H1 (cell line): Measurements from ENCODE around the gene UQCC5. TPM values are rescaled to one million over a fixed set of nuclear protein-coding genes. Genes with fewer than 3 reads are reported as not detected.

Source experiments
- CTCF ChIA-PET: fragments of 300-600 bp; sonication (Branson Sonifier 250); formaldehyde crosslinking; loops from one replicate; lab custom pipeline; 2021; ENCODE audit not compliant: partially characterized antibody; lab: Charles Lee
- POLR2A ChIA-PET: fragments of 300-600 bp; sonication (Branson Sonifier 250); formaldehyde crosslinking; loops from one replicate; lab custom pipeline; 2021; ENCODE audit warnings: inconsistent platforms; ENCODE audit not compliant: partially characterized antibody; lab: Charles Lee
- DNase-seq, 2 experiments: peaks; one replicate each; pipeline versions ENCODE4 v3.0.0 to v3.0.0-alpha.2; 2010 to 2022; ENCODE audit warnings: low spot score in 2 of 2, low read depth in 1 of 2, mixed read lengths in 1 of 2
- FAIRE-seq: peaks from 2 replicates; lab custom pipeline; 2011; peaks lifted over from hg19 to GRCh38; lab: Jason Lieb, UNC
- H2AFZ ChIP-seq: 2 replicates; pipeline ENCODE4 v1.8.1; 2012; ENCODE audit warnings: low read length, inconsistent platforms
- H2AK5ac ChIP-seq: 2 replicates; pipeline ENCODE4 v1.6.1; 2013; ENCODE audit warnings: low read depth, low read length
- H2BK120ac ChIP-seq: replicated peaks from 2 replicates; pipeline ENCODE3; 2013; ENCODE audit warnings: low read depth, low read length, inconsistent platforms
- H2BK12ac ChIP-seq: 2 replicates; pipeline ENCODE4 v1.6.1; 2013; ENCODE audit warnings: low read depth, low read length
- H2BK15ac ChIP-seq: 2 replicates; pipeline ENCODE4 v1.6.1; 2013; ENCODE audit warnings: low read length
- H2BK20ac ChIP-seq: 2 replicates; pipeline ENCODE4 v1.6.1; 2013; ENCODE audit warnings: low read length
- H2BK5ac ChIP-seq: 2 replicates; pipeline ENCODE4 v1.6.1; 2013; ENCODE audit warnings: low read depth, low read length
- H3K14ac ChIP-seq: 2 replicates; pipeline ENCODE4 v1.6.1; 2013; ENCODE audit warnings: inconsistent platforms; ENCODE audit not compliant: insufficient read length
- H3K18ac ChIP-seq: 2 replicates; pipeline ENCODE4 v1.6.1; 2013; ENCODE audit warnings: low read length; ENCODE audit errors: extremely low read depth
- H3K23ac ChIP-seq: 2 replicates; pipeline ENCODE4 v1.6.1; 2013; ENCODE audit warnings: inconsistent platforms; ENCODE audit not compliant: insufficient read length
- H3K23me2 ChIP-seq: 2 replicates; pipeline ENCODE4 v1.6.1; 2013; ENCODE audit warnings: low read depth, low read length
- H3K27ac ChIP-seq: 2 replicates; pipeline ENCODE4 v1.6.1; 2011; ENCODE audit warnings: low read depth, low read length, inconsistent platforms
- H3K27me3 ChIP-seq, 4 experiments: replicated peaks in 1 of 4; 1 replicate in 1 of 4; 2 replicates in 3 of 4; pipeline versions ENCODE4 v1.6.1 to v1.8.1; 2011 to 2013; ENCODE audit warnings: low read length in 3 of 4, mild to moderate bottlenecking in 3 of 4, inconsistent platforms in 2 of 4, mixed read lengths in 2 of 4, moderate library complexity in 1 of 4; ENCODE audit not compliant: control insufficient read depth in 3 of 4, insufficient read depth in 3 of 4; ENCODE audit errors: extremely low read depth in 1 of 4
- H3K36me3 ChIP-seq, 4 experiments: 2 replicates each; pipeline versions ENCODE4 v1.6.1 to v1.8.1; 2011 to 2013; ENCODE audit warnings: mild to moderate bottlenecking in 4 of 4, low read length in 3 of 4, moderate library complexity in 2 of 4, control low read depth in 1 of 4, inconsistent platforms in 1 of 4; ENCODE audit not compliant: insufficient read depth in 4 of 4, control insufficient read depth in 2 of 4
- H3K4ac ChIP-seq: replicated peaks from 2 replicates; pipeline ENCODE3; 2013; ENCODE audit warnings: low read length, low read depth, mixed read lengths, inconsistent platforms; ENCODE audit not compliant: insufficient read length
- H3K4me1 ChIP-seq, 4 experiments: replicated peaks in 1 of 4; 1 replicate in 1 of 4; 2 replicates in 3 of 4; pipeline versions ENCODE4 v1.6.1 to v1.8.1; 2011 to 2013; ENCODE audit warnings: low read length in 3 of 4, inconsistent platforms in 2 of 4, mixed read lengths in 1 of 4; ENCODE audit not compliant: insufficient read depth in 4 of 4, control insufficient read depth in 3 of 4
- H3K4me2 ChIP-seq, 2 experiments: 2 replicates each; pipeline versions ENCODE4 v1.6.1 to v1.8.1; 2011 to 2013; ENCODE audit warnings: low read depth in 2 of 2, low read length in 2 of 2, control low read depth in 1 of 2, inconsistent platforms in 1 of 2, mild to moderate bottlenecking in 1 of 2; ENCODE audit not compliant: insufficient read depth in 1 of 2
- H3K4me3 ChIP-seq, 4 experiments: fragments of 200-600, 300-600 bp in 1 of 4; sonication (generic), shearing (Covaris generic), sonication (Bioruptor Twin) in 1 of 4; 2 replicates each; pipeline versions ENCODE4 v1.5.1 to v1.8.1; 2011 to 2016; ENCODE audit warnings: low read length in 4 of 4, low read depth in 3 of 4, control low read depth in 2 of 4, inconsistent platforms in 2 of 4, mild to moderate bottlenecking in 2 of 4, mixed read lengths in 1 of 4, moderate library complexity in 1 of 4; ENCODE audit not compliant: insufficient read depth in 2 of 4; ENCODE audit errors: extremely low read depth in 1 of 4
- H3K56ac ChIP-seq: replicated peaks from 2 replicates; pipeline ENCODE3; 2013; ENCODE audit warnings: low read depth, mild to moderate bottlenecking, mixed read lengths, low read length, inconsistent platforms; ENCODE audit not compliant: insufficient read length
- H3K79me1 ChIP-seq: 2 replicates; pipeline ENCODE4 v1.6.1; 2013; ENCODE audit warnings: low read depth, low read length, control low read depth
- H3K79me2 ChIP-seq, 2 experiments: 2 replicates each; pipeline versions ENCODE4 v1.6.1 to v1.8.1; 2012 to 2013; ENCODE audit warnings: low read length in 2 of 2, mild to moderate bottlenecking in 2 of 2, inconsistent platforms in 1 of 2; ENCODE audit not compliant: insufficient read depth in 2 of 2, control insufficient read depth in 1 of 2
- H3K9ac ChIP-seq, 4 experiments: replicated peaks in 1 of 4; 1 replicate in 1 of 4; 2 replicates in 3 of 4; pipeline versions ENCODE4 v1.6.1 to v1.8.1; 2011 to 2013; ENCODE audit warnings: low read depth in 3 of 4, low read length in 3 of 4, control low read depth in 2 of 4, mild to moderate bottlenecking in 2 of 4, moderate library complexity in 2 of 4, inconsistent platforms in 1 of 4; ENCODE audit errors: extremely low read depth in 1 of 4
- H3K9me3 ChIP-seq, 2 experiments: 2 replicates each; pipeline versions ENCODE4 v1.6.1 to v1.8.1; 2012 to 2013; ENCODE audit warnings: mild to moderate bottlenecking in 2 of 2, moderate library complexity in 2 of 2, control low read depth in 1 of 2, inconsistent platforms in 1 of 2, low read depth in 1 of 2, low read length in 1 of 2, mixed read lengths in 1 of 2; ENCODE audit not compliant: insufficient read depth in 2 of 2
- H4K20me1 ChIP-seq, 2 experiments: replicated peaks in 1 of 2; 2 replicates each; pipeline versions ENCODE3 to v1.8.1; 2011 to 2013; ENCODE audit warnings: inconsistent platforms in 2 of 2, low read length in 2 of 2, mild to moderate bottlenecking in 1 of 2; ENCODE audit not compliant: insufficient read depth in 2 of 2, control insufficient read depth in 1 of 2
- H4K5ac ChIP-seq: 2 replicates; pipeline ENCODE4 v1.6.1; 2013; ENCODE audit warnings: low read length, low read depth, mixed read lengths, inconsistent platforms; ENCODE audit not compliant: insufficient read length
- H4K8ac ChIP-seq: 2 replicates; pipeline ENCODE4 v1.8.0; 2013; ENCODE audit warnings: mild to moderate bottlenecking, moderate library complexity, low read length, inconsistent platforms; ENCODE audit not compliant: insufficient read depth; ENCODE audit errors: extremely low read depth
- H4K91ac ChIP-seq: replicated peaks from 2 replicates; pipeline ENCODE3; 2013; ENCODE audit warnings: low read length, mixed read lengths, inconsistent platforms; ENCODE audit not compliant: insufficient read length
- BRCA1 ChIP-seq: IDR thresholded peaks from 2 replicates; pipeline ENCODE4 v1.6.1; 2012; ENCODE audit warnings: low read depth, low read length, improper control_type of control experiment
- EP300 ChIP-seq, 2 experiments: IDR thresholded peaks; 1 replicate in 1 of 2; 2 replicates in 1 of 2; pipeline ENCODE4 v1.6.1; 2011 to 2012; ENCODE audit warnings: low read depth in 2 of 2, low read length in 2 of 2, mild to moderate bottlenecking in 2 of 2, borderline replicate concordance in 1 of 2, inconsistent platforms in 1 of 2, moderate library complexity in 1 of 2
- GTF2F1 ChIP-seq: IDR thresholded peaks from 2 replicates; pipeline ENCODE4 v1.6.1; 2012; ENCODE audit warnings: low read depth, low read length, improper control_type of control experiment, borderline replicate concordance
- JUN ChIP-seq: IDR thresholded peaks from 2 replicates; pipeline ENCODE4 v1.6.1; 2011; ENCODE audit warnings: low read depth, mild to moderate bottlenecking, improper control_type of control experiment, low read length
- POLR2AphosphoS5 ChIP-seq: IDR thresholded peaks from 2 replicates; pipeline ENCODE4 v1.6.1; 2011; ENCODE audit warnings: low read depth, low read length
- WGBS, 2 experiments: shearing (Covaris generic) in 1 of 2; methylation state at CpG; one replicate each; pipeline versions ENCODE4 v1.1.6 to v1.1.7; 2013 to 2015; ENCODE audit warnings: low lambda C conversion rate in 2 of 2, mixed read lengths in 2 of 2, inconsistent platforms in 1 of 2, low coverage in 1 of 2, missing lambda C conversion rate in 1 of 2; ENCODE audit not compliant: insufficient replicate concordance in 2 of 2, insufficient coverage in 1 of 2, insufficient read length in 1 of 2; ENCODE audit errors: extremely low coverage in 1 of 2, missing lambda C conversion rate in 1 of 2; 5-methylcytosine and 5-hydroxymethylcytosine counted together
- polyA plus RNA-seq, 7 experiments: library from polyadenylated mRNA; depleted of rRNA in 3 of 7; stranded (reverse) in 5 of 7; unstranded in 2 of 7; fragments of >200 nt in 5 of 7; fragments of 200-250 nt in 2 of 7; gene quantifications; 1 replicate in 5 of 7; 2 replicates in 1 of 7; 4 replicates in 1 of 7; pipeline versions ENCODE4 v1.2.1 to v1.2.3, GENCODE V29; 2011 to 2013; ENCODE audit warnings: missing spikeins in 2 of 7, mixed read lengths in 2 of 7
- total RNA-seq: library from RNA; stranded (reverse); fragmentation: NEBNext Ultra II Directional; extraction: Animal tissue kit (Norgen Biotek cat#: 25700); gene quantifications from 2 replicates; pipeline ENCODE4 v1.2.1, GENCODE V29; 2021
- TF ChIP-seq, protein P1 (sequence below), 3 experiments: IDR thresholded peaks; 1 replicate in 2 of 3; 2 replicates in 1 of 3; pipeline versions ENCODE4 v1.5.1 to v1.6.1; 2011; ENCODE audit warnings: low read length in 3 of 3, mild to moderate bottlenecking in 3 of 3, inconsistent platforms in 2 of 3, low read depth in 1 of 3, moderate library complexity in 1 of 3; ENCODE audit not compliant: insufficient read depth in 1 of 3; ENCODE audit errors: control extremely low read depth in 1 of 3
- TF ChIP-seq, protein P2 (sequence below): IDR thresholded peaks from 2 replicates; pipeline ENCODE4 v1.6.1; 2012; ENCODE audit warnings: inconsistent platforms

The UQCC5 gene
- total and polyA plus RNA-seq, 2 of the 8 experiments (the other 6 are each of a cell fraction or from before 2014, with no cell fraction given) = 35.0 to 37.7 TPM

DNA sequence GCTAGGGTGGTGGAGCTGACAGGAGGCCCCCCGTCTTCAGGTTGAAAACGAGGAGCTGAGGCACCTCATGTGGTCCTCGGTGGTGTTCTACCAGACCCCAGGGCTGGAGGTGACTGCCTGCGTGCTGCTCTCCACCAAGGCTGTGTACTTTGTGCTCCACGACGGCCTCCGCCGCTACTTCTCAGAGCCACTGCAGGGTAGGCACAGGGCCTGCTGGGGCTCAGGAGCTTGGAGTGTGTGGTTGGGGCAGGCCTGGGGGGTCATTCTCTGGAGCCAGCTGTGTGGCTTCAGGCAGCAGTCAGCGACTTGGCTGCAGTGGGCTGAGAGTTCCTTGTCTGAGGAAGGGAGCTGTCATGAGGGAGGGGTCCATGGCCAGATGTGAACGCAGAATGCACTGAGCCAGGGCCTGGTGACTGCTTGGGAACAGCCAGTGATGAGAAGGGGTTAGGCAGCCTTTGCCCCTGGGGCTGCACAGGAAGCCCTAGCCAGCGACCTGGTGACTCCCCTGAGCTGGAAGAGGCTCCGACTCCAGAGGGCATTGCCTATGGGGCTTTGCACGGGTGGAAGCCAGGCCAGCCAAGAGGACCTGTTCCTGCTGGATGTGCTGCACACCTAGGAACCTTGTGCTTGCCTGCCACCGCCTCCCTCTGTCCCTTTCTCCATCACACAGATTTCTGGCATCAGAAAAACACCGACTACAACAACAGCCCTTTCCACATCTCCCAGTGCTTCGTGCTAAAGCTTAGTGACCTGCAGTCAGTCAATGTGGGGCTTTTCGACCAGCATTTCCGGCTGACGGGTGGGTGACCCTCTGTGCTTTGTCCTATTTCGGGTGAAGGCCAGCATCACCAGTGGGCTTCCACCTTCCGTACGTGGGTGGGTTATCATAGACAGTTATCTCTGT lies 46.1 kb upstream of the UQCC5 start:
- no peak overlapping the region for H3K9ac ChIP-seq
- no peak overlapping the region for H3K18ac ChIP-seq
- peaks cover 0 to 22% of the 10 kb centered on the region in 2 experiments for H4K20me1 ChIP-seq
- H2BK20ac ChIP-seq = no peak overlapping the region
- DNase-seq (no peak), FAIRE-seq (no peak)
- WGBS, 2 experiments = 86% methylated on average over 21 of the region's 22 CpGs; no CpG with 5 or more reads in 1 of the 2 experiments
- ChIA-PET POLR2A (interaction anchor here (0.8 to 3.0 kb wide), 10 partner anchors 8 to 65 kb away, joined by 3 to 16 read pairs (median 3); no protein-coding TSS in a partner anchor), CTCF (interaction anchor here (1.0 to 2.0 kb wide), 6 partner anchors 8 to 62 kb away, joined by 3 to 7 read pairs (median 4); no protein-coding TSS in a partner anchor)
- H3K4me1 ChIP-seq = peaks cover 0 to 5% (median under 1%) of the 10 kb centered on the region in 4 experiments; a peak in 3 of 7 replicates
- no peak overlapping the region; the same call in 1 of the 2 replicates for H2BK5ac ChIP-seq
- H3K4ac ChIP-seq = no peak overlapping the region
- H2BK12ac ChIP-seq = no peak overlapping the region
- no peak overlapping the region for H3K4me3 ChIP-seq
- no peak overlapping the region for H2BK15ac ChIP-seq
- no peaks in the 10 kb centered on the region for H3K9me3 ChIP-seq
- H3K79me1 ChIP-seq = no peaks in the 10 kb centered on the region; the same call in 1 of the 2 replicates
- H3K4me2 ChIP-seq = no peak overlapping the region
- H3K27me3 ChIP-seq = no peaks in the 10 kb centered on the region
- H4K5ac ChIP-seq = no peak overlapping the region
- no peak overlapping the region for H3K23ac ChIP-seq
- no peak overlapping the region for H3K27ac ChIP-seq
- no peak overlapping the region for H4K8ac ChIP-seq
- H3K36me3 ChIP-seq = peaks cover 21 to 60% (median 43%) of the 10 kb centered on the region in 4 experiments
- no peak overlapping the region for H3K56ac ChIP-seq
- no peak overlapping the region for H2BK120ac ChIP-seq
- H3K14ac ChIP-seq = no peak overlapping the region
- no peaks in the 10 kb centered on the region for H3K79me2 ChIP-seq
- no peak overlapping the region for H2AK5ac ChIP-seq
- H4K91ac ChIP-seq = no peak overlapping the region
- no peak overlapping the region for H2AFZ ChIP-seq
- H3K23me2 ChIP-seq = no peaks in the 10 kb centered on the region
- no peak for TF ChIP-seq EP300 (IDR thresholded peaks at IDR 0.05; ENCODE audit: borderline replicate concordance in 1 of 2, low read depth in 2 of 2, low read length in 2 of 2)
- TF ChIP-seq BRCA1 = no peak
- no peak for TF ChIP-seq POLR2AphosphoS5
- TF ChIP-seq, protein P1, sequence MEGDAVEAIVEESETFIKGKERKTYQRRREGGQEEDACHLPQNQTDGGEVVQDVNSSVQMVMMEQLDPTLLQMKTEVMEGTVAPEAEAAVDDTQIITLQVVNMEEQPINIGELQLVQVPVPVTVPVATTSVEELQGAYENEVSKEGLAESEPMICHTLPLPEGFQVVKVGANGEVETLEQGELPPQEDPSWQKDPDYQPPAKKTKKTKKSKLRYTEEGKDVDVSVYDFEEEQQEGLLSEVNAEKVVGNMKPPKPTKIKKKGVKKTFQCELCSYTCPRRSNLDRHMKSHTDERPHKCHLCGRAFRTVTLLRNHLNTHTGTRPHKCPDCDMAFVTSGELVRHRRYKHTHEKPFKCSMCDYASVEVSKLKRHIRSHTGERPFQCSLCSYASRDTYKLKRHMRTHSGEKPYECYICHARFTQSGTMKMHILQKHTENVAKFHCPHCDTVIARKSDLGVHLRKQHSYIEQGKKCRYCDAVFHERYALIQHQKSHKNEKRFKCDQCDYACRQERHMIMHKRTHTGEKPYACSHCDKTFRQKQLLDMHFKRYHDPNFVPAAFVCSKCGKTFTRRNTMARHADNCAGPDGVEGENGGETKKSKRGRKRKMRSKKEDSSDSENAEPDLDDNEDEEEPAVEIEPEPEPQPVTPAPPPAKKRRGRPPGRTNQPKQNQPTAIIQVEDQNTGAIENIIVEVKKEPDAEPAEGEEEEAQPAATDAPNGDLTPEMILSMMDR (IDR thresholded peaks at IDR 0.05; ENCODE audit: control extremely low read depth in 1 of 3, insufficient read depth in 1 of 3, low read depth in 1 of 3, low read length in 3 of 3) = no peak
- no peak for TF ChIP-seq GTF2F1
- TF ChIP-seq, protein P2, sequence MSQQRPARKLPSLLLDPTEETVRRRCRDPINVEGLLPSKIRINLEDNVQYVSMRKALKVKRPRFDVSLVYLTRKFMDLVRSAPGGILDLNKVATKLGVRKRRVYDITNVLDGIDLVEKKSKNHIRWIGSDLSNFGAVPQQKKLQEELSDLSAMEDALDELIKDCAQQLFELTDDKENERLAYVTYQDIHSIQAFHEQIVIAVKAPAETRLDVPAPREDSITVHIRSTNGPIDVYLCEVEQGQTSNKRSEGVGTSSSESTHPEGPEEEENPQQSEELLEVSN = no peak
- TF ChIP-seq JUN = no peak
